Inferior parietal cortex (tissue), 1 donor: ENCODE measurements around the gene CCDC85A.
"Not testable (repeated sequence)": the region's sequence is repeated elsewhere in the genome, so short reads cannot be mapped to it uniquely, and the experiment has no call there.

Experiments used
- DNase-seq: peaks from one replicate; pipeline ENCODE4 v3.0.0-alpha.2; 2016; ENCODE audit errors: extremely low spot score

CCDC85A gene

DNA sequence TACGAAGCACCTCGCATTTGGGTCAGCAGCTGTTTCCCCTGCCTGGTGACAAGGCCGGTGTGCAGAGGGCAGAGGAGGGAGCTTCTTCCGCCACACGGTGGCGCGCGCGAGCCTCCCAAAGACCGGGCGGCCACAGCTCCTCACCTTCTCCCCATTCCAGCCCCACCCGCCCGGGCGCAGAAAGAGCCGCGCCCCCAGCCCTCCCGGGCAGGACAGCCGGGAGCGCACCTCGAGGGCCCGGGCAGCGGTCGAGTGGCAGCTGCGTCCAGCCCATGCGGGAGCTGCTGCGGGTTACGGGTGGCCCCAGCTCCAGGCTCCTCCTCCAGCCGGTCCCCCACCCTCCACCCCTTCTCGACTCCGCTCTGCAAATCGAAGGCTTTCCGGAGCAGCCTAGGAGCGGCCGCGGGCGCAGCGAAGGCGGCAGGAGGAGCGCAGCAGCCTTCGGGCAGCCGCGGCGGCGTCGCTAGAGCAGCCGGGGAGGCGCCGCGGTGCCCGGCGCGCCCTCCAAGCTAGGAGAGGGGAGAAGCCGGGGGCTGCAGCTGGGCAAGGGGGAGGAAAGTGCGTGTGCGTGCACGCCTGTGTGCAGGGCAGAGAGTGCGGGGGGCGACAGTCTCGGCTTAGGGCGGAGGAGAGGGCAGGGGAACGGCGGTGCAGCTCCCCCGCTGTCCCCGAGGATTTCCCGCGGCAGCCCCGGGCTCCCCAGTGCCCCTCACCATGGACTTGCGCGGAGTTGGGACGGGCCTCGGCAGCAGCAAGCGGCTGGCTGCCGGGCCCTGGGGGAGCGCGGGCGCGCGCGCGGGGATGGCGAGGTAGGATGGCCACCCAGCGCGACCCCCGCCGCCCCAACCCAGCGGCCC is at the start of gene CCDC85A:
CCDC85A (plus strand) TSS at position 348 of the 857 bp plus-strand sequence. CDS start 635 bp downstream, outside the sequence.
- peak; percentile 78 for DNase-seq

DNA sequence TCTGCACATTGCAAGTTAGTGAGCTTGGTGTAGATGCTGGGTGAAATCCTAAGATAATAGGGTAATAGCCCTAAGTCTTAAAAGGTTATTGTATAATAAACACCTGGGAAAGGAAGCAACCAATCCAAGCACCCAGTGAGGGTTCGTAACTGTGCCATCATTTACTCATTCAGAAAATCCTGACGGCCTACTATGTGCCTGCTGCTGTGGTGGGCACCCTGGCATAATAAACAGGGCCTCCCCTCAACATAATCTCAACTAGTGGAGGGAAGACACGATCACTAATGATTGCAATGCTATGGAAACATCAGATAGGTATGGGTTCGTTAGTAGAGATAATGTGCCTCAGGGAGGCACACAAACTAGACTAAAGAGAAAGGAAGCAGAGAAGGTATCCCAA is 48.9 kb upstream of the CCDC85A start:
- no peak for DNase-seq

DNA sequence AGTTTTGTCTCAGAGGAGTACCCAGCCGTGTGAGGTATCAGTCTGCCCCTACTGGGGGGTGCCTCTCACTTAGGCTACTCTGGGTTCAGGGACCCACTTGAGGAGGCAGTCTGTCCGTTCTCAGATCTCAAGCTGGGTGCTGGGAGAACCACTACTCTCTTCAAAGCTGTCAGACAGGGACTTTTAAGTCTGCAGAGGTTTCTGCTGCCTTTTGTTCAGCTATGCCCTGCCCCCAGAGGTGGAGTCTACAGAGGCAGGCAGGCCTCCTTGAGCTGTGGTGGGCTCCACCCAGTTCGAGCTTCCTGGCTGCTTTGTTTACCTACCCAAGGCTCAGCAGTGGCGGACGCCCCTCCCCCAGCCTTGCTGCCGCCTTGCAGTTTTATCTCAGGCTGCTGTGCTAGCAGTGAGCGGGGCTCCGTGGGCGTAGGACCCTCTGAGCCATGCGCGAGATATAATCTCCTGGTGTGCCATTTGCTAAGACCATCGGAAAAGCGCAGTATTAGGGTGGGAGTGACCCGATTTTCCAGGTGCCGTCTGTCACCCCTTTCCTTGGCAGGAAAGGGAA is 41.2 kb upstream of the CCDC85A start:
- not testable (repeated sequence) for DNase-seq

DNA sequence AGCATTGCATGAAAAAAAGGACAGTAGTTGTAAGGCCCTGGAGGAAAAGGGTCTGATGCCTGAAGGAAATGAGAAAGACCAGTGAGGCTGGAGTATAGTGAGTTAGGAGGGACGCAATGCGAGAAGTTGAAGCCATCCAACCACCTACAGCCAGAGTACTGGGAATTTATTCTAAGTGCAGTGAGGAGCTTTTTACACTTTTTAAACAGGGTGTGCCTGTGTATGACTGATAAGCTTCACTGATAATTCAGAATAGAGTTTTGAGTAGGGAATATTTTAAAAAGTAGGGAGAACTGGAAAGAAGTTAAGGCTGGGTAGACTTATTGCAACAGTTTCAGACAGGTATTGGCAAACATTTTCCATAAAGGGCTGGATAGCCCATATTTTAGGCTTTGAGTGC is 35.9 kb upstream of the CCDC85A start:
- DNase-seq, result no peak

DNA sequence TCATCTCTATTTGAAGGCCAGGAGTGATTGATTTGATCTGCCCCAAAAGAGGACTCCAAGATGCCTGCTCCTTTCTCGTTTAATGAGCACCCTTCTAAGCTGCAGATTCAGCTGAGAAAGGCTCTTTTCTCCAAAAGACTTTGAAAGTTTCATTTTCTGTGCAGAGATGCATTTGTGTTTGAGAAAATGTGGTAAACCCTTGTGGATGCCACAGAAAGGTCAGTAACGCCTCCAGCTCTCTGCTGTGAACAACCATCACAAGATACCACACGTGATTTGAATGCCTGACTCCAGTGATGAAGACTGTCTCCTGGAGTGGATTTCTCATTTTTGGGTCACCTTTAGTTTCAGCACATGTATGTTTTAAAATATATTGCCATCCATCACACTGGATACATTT is 35.0 kb upstream of the CCDC85A start:
- no peak for DNase-seq

DNA sequence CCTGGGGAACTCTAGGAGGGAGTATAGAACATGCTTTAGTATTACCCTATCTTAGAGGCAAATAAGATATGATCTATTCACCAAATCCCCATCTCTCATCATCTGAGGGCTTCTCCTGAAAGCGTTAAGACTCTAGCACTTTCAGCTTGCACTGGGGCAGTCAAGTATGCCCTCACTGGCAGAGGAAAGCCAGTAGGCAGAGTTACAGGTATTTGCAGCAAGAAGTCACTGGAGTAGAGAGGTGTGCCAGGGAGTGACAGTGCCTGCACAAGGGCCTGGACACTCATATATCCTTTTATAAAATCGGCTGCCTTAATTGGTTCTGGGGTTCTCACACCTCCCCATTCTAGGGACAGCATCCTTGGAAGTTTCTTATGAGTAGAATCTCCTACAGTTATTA is 31.9 kb upstream of the CCDC85A start:
- no peak for DNase-seq

DNA sequence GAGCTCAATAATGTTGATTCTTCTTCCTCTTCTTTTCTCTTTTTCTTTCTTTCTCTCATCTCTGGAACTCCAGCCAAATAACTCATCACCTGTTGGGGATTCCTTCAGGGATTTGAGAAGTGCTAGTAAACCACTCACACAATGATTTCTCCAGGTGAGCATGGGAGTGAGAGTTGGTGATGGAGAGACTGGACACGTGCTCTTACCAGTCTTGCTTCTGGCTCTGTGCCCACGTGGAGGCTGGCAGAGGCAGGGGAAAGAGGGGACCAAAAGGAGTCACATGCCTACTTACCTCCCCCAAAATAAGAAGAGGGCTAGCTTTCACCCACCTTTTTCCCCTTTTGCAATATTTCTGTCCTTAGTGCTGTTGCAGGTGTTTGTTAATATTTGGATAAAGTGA is 28.6 kb upstream of the CCDC85A start:
- no peak for DNase-seq

DNA sequence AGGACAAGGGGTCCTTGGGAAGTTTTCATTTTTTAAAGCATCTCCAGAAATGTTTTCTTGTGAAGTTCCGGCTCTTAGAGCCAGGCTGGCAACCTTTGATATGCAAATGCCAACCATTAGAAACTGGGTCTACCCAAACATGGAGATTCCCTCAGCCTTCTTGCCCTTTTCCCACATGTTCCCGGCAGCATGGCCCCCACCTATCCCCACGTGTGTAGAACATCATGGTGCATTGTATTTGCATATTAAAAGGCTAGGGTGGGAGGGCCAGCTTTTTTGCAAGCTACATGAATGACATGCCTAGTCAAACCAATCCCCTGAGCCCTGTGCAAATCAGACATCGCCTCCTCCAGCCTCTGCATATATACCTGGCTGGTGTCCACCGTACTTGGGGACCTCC is 23.9 kb upstream of the CCDC85A start:
- DNase-seq, result not testable (repeated sequence)

DNA sequence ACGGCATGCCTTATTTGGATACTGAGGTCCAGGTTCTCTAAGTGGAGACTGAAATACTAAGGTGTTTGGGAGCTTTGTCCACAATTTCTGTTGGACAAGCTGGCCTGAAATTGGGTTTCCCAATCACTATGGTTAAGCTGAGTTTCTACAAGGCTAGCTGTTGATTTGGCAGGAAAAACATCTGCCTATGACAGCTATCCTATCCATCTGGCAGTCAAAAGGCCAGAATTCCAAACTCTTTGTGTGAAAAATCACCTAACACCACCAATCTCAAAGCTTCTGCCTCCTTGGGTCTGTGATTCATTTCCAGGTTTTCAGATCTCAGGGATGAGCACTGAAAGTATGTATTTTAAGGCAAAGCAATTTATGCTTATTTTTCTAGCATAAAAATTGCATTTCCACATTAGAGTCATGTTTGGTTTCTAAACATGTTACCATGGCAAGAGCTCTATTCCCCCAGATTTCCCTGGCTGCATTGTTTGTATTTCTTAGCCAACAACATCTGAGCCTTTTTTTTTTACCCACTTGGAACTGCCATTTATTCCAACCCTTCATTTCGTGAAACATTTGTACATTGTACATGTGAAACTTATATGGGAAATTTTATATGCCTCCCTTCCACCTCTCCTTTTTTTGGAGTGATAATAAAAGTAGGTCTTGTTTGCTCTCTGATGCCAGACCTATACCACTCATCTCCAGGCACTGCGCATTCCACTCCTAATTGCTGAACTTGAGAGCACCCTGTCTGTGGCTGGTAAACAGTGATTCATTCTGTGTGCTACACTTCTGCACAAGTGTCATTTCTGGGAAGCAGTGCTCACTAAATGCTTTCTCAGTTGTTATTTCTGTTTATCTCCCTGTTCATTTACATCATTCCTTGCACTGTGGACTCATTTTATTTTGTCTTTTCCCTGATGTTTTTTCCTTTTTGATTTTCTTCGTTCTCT is 15.9 kb upstream of the CCDC85A start:
- DNase-seq, result no peak

DNA sequence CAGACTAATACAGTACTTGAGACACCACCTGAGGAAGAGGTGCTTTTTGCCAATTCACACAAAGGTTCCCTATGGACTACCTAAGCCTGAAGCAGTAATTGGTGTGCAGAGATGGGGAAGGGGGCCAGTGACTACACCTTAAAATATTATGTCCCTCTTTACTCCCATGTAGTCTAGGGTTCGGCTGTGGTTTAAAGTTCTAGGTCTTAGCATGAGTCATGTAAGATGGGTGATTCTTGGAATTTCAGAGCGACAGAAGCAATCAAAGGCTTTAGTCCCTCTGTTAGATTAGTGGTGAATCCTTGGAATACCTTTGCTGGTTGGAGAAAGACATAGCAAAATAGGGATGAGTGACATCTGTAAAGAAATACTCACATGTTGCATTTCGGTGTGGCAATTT is 14.3 kb upstream of the CCDC85A start:
- DNase-seq, result no peak

DNA sequence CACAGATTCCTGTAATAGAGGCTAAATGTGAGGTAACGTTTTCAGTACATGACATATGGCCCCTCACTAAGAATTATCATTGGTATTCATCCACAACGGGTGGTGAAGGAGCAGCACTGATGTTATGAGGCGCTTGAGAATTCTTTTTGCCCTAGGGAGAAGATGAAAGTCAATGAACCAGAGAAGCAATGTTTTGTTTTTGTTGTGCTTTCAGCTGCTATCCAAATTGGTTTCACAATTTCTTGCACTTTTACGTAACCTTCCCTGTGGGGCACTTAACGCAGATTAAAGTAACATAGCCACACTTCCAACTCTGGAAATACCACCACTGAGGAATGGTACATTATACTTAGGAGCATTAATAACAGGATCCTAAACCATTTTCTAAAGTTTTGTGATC is 13.3 kb upstream of the CCDC85A start:
- no peak for DNase-seq

DNA sequence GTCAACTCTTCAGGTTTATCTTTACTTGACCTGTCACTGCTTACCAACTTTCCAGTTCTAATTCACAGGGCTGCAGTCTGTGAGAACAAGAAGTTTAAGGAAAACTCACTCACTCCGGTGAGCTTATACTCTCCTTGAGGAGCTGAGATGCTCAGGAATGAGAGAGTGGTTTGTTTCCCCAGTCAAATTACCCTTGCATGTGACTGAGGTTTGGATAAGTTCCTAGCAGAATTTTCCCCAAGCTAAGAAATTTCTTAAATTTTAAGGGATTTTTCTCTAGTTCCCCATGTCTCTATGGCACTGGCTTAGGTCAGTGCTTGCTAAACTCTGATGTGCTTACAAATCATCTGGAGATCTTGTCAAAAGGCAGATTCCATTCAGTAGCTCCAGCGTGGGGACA is 12.8 kb upstream of the CCDC85A start:
- no peak for DNase-seq

DNA sequence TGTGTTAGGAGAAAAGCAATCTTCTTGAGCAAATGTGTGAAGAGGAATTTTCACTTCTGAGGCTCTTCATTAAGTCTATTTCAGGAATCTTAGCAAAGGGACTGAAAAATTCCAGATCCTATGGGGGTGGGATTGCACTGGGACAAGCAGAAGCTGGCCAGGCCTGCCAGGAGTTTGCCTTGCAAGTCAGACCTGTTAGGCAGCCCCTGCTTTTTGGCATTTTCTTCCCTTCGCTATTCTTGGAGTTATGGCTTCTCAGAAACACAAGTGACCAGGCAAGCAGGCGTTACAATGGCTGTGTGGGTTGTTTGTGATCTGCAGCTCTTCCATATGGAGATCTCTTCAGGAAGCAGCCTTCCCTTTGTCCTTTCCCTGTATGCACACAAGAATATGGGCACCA is 8.0 kb upstream of the CCDC85A start:
- no peak for DNase-seq

DNA sequence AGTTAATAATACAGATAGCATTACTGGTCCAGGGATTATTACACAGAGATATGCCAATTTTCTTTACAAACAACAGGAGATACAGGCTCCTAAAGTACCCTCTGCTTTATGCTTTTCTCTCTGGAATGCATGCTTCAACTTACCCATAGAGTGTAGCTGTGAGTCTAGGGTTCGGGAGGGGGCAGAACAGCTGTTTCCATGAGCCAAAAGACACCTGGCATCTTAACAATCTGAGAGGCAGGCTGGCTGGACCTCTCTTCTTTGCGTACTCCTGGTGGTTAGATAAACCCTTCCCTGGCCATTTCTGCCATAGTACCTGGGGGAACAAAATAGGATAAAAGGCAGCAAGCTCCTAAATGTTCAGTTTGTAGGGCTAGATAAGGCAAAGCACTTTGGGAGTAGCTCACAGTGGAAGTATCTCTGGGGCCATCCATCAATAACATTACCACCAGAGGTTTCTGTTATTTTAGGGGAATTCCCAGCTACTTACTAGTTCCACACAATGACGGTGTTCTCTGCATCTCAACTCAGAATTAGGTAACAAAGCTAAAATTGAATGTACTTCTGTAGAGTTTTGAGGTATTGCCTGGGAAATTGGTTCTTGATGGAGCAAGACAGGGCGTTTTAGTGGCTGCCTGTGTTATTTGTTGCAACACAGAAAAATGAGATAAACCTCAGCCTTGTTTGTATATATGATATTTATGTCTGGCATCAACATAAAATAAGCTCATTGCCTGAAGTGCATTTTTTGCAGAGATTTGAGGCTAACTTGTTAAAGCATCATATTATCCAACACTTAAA is 6.2 kb upstream of the CCDC85A start:
- no peak for DNase-seq

DNA sequence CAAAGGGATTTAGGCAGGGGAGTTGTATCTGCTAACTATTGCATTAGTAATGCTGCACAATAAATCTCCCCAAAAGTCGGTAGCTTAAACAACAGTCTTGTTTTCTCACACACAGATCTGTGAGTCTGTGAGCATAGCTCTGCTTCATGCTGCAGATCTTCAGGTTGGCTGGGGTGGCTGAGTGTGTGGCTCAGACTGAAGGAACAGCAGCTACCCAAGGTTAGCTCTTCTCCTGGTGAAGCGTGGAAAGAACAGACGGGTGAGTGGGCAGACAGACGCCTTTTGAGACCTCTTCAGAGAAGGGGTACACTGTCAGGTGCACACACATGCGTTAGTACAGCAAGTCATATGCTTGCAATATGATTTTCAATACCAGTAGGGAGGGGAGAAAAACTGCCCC is 3.9 kb upstream of the CCDC85A start:
- DNase-seq, result no peak

DNA sequence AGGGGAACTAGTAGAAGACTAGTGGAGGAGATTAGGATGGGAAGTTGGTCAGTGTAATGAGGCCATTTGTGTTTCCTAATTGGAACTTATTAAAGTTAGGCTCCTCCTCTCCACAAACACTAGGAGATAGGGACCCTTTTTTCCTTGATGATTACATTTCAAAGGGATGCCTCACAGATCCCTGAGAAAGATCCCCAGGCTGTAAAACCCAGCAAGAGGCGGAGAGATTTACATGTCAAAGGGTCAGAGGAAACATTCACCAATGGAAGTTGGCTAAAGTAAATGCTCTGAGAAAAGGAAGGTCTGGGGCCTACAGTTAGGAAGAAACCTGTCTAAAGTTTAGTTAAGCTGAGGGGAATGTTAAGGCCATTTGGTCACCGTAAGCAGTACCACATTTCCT is 1.4 kb upstream of the CCDC85A start:
- no peak for DNase-seq

DNA sequence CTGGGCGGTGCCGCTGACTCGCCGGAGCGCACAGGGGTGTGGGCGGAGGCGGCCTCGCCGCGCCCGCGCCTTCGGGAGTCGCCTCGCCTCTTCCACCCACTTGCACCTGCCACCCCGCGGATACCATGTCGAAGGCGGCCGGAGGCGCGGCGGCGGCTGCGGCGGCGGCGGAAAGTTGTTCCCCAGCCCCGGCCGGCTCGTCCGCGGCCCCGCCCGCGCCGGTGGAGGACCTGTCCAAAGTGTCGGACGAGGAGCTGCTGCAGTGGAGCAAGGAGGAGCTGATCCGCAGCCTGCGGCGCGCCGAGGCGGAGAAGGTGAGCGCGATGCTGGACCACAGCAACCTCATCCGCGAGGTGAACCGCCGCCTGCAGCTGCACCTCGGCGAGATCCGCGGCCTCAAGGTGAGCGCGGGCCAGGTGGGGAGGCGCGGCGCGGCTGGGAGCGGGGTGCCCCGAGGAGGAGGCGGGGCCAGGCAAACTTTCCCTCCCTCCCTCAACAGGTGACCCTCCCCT is 766 bp downstream of the CCDC85A start:
- DNase-seq, result no peak

DNA sequence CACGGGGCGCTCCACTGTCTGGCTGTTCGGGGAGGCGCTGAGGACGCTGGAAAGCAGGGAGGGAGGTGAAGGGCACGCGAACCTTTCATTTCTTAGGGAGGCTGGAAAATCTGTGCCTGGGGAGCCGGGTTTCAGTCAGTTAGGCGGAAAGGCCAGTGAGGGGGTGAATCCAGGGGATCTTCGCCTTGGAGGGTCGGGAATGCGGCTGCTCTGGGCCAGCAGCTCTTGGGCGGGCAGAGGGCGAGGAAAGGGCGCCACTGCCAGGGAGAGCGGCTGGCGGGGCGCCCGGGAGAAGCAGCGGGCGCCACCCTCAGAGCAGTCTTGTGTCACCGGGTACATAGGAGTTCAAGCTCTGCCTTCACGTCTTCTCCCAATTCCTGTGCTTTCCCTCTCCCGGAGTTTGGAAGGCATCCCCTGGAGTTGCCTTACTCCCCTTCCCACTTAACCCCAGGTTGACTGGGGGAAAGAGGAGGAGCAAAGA is 1.4 kb downstream of the CCDC85A start:
- no peak for DNase-seq

DNA sequence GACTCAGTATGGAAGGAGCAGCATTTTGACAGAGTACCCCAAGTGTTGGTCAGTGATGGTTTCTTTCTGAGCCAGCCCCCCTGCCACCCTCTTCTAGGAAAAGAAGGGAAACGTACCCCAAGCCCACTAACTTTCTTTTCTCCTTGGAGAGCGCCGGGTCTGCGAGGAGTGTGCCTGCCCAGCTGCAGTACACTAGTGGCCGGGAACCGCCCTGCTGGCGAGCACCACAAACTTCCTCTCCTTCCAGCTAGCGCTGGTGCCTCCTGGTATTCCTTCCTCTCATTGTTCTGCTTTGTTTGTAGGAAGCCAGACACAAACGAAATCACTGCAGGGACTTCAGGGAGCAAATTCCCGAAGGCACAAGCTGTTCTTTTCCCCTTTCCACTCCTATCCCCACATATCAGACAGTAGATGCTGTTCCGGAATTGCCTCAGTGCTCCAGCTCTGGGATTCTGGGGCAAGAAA is 1.8 kb downstream of the CCDC85A start:
- no peak for DNase-seq

DNA sequence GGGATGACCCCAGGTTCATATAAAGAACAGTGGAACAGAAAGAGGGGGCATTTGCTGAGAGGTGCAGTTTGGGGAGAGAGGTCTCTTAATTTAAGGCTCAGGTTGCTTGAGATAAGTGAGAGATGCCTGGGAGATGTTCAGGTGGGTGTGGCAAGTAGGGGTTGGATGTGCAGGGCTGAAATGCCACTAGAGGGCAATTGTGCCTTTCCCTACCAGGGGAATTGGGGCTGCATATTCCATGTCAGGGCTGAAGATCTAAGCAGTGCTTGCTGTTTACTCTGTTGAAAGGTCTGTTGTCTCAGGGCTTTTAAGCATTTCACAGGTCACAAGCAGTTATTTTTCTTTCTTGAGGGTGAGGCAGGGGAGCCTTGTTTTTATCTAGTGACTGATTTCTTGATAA is 7.8 kb downstream of the CCDC85A start:
- DNase-seq, result no peak

DNA sequence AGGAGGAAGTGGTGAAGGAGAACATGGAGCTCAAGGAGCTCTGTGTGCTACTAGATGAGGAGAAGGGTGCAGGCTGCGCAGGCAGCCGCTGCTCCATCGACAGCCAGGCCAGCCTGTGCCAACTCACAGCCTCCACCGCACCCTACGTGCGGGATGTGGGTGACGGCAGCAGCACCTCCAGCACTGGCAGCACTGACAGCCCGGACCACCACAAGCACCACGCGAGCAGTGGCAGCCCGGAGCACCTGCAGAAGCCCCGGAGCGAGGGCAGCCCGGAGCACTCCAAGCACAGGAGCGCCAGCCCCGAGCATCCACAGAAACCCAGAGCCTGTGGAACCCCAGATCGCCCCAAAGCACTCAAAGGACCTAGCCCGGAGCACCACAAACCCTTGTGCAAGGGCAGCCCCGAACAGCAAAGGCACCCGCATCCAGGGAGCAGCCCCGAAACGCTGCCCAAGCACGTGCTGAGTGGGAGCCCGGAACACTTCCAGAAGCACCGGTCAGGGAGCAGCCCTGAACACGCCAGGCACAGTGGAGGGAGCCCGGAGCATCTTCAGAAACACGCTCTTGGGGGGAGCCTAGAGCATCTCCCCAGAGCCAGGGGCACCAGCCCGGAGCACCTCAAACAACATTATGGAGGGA is 9.0 kb downstream of the CCDC85A start:
- DNase-seq, result no peak
